GM18517 (cell line): ENCODE data around the gene ZCCHC2.

Experiments used
- ATAC-seq: cut with Tn5 transposase; IDR thresholded peaks from one replicate; pipeline ENCODE4 v1.9.1; 2021; ENCODE audit warnings: mild to moderate bottlenecking, moderate library complexity; ENCODE audit not compliant: unreplicated experiment

ZCCHC2 gene

GRCh38 chr18:62574776-62575175 lies 52.0 kb downstream of the ZCCHC2 start:
- ATAC-seq, result no peak

- ATAC-seq, result no peak
These were observed 53.4 kb downstream of the ZCCHC2 start for GRCh38 chr18:62576271-62576670.

- peak; percentile 74 for ATAC-seq
These were observed 54.2 kb downstream of the ZCCHC2 start for GRCh38 chr18:62576845-62577512.

GRCh38 chr18:62577765-62578164 lies 54.9 kb downstream of the ZCCHC2 start:
- ATAC-seq, result no peak

GRCh38 chr18:62578980-62579511 lies 56.2 kb downstream of the ZCCHC2 start:
- no peak for ATAC-seq

GRCh38 chr18:62583376-62583775 lies 60.6 kb downstream of the ZCCHC2 start:
- ATAC-seq, result no peak

GRCh38 chr18:62584241-62585120 lies 61.7 kb downstream of the ZCCHC2 start:
- peak; percentile 86 for ATAC-seq

GRCh38 chr18:62585274-62586150 lies 62.7 kb downstream of the ZCCHC2 start:
- no peak for ATAC-seq

- ATAC-seq, result no peak
These were observed 63.4 kb downstream of the ZCCHC2 start for GRCh38 chr18:62586151-62586774.

GRCh38 chr18:62586781-62587487 lies 64.1 kb downstream of the ZCCHC2 start:
- ATAC-seq, result no peak

GRCh38 chr18:62587689-62588088 lies 64.9 kb downstream of the ZCCHC2 start:
- ATAC-seq, result no peak

GRCh38 chr18:62588217-62588616 lies 65.4 kb downstream of the ZCCHC2 start:
- no peak for ATAC-seq

- ATAC-seq, result no peak
These were observed 68.2 kb downstream of the ZCCHC2 start for GRCh38 chr18:62590799-62591590.

- no peak for ATAC-seq
These were observed 73.5 kb downstream of the ZCCHC2 start for GRCh38 chr18:62596145-62597005.

GRCh38 chr18:62601871-62602270 lies 79.0 kb downstream of the ZCCHC2 start:
- ATAC-seq, result no peak

GRCh38 chr18:62602706-62603105 lies 79.9 kb downstream of the ZCCHC2 start:
- ATAC-seq, result no peak

- ATAC-seq, result no peak
These were observed 80.4 kb downstream of the ZCCHC2 start for GRCh38 chr18:62603211-62603610.

GRCh38 chr18:62603979-62604378 lies 81.2 kb downstream of the ZCCHC2 start:
- ATAC-seq, result no peak
